LNCAP (cell line): ENCODE data around the gene SORCS2.

Source experiments
- CTCF ChIP-seq: fragments of 450-650 bp; IDR thresholded peaks from 2 replicates; pipeline ENCODE4 v1.5.1; 2017; ENCODE audit warnings: mild to moderate bottlenecking

SORCS2 gene

DNA sequence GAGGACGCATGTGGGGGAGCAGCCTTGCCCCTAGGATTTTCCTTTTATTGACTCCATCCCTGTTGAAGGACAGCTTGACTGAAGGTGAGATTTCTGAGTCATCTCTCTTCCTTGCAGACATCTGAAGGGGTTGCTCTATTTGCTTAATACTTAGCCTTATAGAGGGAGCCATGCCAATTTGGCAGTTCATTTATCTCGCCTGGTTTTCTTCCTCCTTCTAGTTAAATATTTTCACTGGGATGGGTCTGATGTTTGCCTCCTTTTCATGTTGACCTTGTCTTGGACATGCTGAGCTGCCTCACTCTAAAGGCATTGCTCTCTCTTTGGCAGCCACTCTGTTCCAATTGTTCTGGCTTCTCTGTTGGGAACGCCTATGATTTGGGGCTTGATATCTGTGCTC is 393.4 kb downstream of the SORCS2 start:
- TF ChIP-seq CTCF: no peak

GRCh38 chr4:7587433-7588405 is 395.4 kb downstream of the SORCS2 start:
- TF ChIP-seq CTCF: no peak

GRCh38 chr4:7590189-7590588 is 397.9 kb downstream of the SORCS2 start:
- no peak for TF ChIP-seq CTCF

GRCh38 chr4:7590899-7591298 is 398.6 kb downstream of the SORCS2 start:
- TF ChIP-seq CTCF: no peak

DNA sequence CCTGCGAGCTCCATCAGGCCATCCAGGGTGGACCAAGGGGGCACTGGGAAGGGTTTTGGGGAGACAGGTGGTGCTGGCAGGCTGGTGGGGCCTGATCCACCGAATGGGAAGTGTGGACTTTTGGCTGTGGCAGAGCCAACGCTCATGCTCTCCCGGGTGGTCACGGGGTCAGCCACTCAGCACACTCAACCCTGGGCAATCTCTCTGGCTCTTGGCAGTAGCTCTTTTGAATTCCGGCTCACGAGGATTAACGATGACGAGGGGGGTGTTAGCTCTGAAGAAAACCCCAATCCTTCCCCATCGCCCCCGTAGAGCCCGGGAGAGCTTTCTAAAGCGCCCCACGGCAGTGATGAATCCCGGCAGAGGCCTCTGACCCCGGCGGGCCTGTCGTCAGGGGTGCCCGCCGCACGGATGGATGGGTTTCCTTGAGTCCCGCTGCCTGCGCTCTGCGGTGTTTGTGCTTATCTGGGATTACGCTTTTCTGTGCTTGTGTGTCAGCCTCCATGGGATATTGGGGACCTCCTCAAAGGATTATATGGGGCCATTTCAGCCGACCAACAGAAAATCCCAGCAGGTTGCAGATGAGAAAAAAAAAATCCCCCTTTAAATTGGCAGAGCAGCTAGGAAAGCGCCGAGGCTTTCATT is 399.2 kb downstream of the SORCS2 start:
- TF ChIP-seq CTCF: no peak

DNA sequence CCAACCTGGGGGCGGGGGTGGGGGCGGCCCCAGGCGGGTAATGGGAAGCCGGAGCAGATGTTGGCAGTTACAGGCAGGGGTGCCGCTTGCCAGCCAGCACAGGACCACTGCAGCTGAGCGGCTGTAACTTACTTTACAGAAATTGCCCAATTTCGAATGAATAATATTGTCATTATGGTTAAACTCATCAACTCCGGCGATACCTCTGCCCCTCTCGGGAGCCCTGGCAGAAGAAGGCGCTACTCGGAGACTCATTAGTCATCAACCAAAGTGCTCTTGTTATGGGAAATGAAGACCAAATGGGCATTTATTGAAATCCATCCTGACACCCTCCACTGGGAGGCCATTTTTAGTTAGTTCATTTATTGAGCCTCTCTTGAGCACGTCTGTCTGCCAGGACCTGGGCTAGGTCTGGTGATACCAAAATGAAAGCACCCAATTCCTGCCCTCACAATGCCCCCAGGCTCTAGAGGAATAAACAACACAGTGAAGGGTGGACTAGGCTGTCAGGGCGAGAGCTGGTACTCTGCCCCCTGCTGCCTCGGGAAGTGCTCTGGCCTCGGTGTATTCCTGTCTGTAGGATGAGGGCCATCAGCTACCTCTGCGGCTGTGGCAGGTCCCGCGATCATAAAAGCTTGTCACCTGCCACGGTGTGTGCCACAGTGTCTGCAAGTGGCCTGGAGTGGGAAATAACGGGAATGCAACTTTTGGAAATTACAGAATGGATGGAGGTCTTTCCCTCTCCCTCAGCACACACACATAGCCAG is 401.5 kb downstream of the SORCS2 start:
- no peak for TF ChIP-seq CTCF

DNA sequence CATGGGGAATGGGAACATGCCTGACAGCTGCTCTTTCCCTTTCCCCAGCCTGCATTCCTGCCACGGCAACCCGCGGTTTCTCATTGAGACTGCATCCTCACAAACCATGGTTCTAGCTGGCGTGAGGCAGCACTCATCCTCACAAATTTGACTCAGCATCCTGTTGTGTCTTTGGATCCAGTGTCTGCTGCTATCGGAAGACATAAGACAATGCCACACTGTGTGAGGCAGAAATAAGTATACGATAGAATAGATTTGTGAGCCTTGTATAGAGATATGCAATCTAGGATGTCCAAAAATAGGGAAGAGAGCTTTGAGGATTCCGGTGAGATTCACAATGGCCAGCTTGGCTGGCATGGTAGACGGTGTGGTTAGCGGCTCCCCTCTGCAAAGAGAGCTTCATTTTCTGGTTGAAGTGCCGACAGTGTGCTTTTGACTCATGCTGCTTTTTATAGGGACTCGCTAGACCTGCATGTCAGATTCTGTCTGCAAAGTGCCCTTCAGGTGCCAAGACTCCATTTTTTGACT is 403.7 kb downstream of the SORCS2 start:
- no peak for TF ChIP-seq CTCF
